ENCODE measurements around the gene BLVRB.

- TF ChIP-seq POLR2AphosphoS5 (IDR thresholded peaks at IDR 0.05) (no peak), POLR2A (IDR thresholded peaks at IDR 0.05) (no peak)
- TF ChIP-seq, protein P1, sequence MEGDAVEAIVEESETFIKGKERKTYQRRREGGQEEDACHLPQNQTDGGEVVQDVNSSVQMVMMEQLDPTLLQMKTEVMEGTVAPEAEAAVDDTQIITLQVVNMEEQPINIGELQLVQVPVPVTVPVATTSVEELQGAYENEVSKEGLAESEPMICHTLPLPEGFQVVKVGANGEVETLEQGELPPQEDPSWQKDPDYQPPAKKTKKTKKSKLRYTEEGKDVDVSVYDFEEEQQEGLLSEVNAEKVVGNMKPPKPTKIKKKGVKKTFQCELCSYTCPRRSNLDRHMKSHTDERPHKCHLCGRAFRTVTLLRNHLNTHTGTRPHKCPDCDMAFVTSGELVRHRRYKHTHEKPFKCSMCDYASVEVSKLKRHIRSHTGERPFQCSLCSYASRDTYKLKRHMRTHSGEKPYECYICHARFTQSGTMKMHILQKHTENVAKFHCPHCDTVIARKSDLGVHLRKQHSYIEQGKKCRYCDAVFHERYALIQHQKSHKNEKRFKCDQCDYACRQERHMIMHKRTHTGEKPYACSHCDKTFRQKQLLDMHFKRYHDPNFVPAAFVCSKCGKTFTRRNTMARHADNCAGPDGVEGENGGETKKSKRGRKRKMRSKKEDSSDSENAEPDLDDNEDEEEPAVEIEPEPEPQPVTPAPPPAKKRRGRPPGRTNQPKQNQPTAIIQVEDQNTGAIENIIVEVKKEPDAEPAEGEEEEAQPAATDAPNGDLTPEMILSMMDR (IDR thresholded peaks at IDR 0.05), result no peak
Measured at GRCh38 chr19:40513741-40514315, 48.3 kb upstream of the BLVRB start.

All from gastroesophageal sphincter (tissue), 3 donors.